ENCODE measurements around the gene HOXC12.

DNA sequence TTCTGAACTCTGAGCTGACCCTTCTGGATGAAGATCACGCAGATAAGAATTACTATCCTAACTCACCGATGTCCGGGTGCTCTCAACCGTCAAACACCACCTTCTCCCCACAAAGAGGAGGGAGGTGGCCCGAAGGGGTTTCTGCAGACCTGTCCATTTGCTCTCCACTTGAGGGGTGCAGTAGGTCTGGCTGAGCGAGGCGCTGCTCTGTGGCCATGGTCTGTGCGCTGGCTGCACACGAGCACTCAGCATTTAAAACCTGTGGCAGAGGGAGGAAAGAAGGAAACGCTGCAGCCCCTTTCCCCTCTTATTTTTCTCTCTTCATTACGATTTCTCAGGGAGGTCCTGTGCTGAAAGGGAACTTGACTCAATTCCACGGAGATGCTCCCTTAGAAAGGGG, 17.6 kb upstream of the HOXC12 start:
- TF ChIP-seq TAF1 (IDR thresholded peaks at IDR 0.05; ENCODE audit: low read depth): no peak
- no peak for TF ChIP-seq EP300 (IDR thresholded peaks at IDR 0.05; ENCODE audit: borderline replicate concordance)
- TF ChIP-seq, protein P1, sequence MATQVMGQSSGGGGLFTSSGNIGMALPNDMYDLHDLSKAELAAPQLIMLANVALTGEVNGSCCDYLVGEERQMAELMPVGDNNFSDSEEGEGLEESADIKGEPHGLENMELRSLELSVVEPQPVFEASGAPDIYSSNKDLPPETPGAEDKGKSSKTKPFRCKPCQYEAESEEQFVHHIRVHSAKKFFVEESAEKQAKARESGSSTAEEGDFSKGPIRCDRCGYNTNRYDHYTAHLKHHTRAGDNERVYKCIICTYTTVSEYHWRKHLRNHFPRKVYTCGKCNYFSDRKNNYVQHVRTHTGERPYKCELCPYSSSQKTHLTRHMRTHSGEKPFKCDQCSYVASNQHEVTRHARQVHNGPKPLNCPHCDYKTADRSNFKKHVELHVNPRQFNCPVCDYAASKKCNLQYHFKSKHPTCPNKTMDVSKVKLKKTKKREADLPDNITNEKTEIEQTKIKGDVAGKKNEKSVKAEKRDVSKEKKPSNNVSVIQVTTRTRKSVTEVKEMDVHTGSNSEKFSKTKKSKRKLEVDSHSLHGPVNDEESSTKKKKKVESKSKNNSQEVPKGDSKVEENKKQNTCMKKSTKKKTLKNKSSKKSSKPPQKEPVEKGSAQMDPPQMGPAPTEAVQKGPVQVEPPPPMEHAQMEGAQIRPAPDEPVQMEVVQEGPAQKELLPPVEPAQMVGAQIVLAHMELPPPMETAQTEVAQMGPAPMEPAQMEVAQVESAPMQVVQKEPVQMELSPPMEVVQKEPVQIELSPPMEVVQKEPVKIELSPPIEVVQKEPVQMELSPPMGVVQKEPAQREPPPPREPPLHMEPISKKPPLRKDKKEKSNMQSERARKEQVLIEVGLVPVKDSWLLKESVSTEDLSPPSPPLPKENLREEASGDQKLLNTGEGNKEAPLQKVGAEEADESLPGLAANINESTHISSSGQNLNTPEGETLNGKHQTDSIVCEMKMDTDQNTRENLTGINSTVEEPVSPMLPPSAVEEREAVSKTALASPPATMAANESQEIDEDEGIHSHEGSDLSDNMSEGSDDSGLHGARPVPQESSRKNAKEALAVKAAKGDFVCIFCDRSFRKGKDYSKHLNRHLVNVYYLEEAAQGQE (IDR thresholded peaks at IDR 0.05; ENCODE audit: low read depth): no peak
- TF ChIP-seq NFIC (IDR thresholded peaks at IDR 0.05): no peak
- TF ChIP-seq, protein P2, sequence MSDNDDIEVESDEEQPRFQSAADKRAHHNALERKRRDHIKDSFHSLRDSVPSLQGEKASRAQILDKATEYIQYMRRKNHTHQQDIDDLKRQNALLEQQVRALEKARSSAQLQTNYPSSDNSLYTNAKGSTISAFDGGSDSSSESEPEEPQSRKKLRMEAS (IDR thresholded peaks at IDR 0.05): no peak
- TF ChIP-seq, protein P3, sequence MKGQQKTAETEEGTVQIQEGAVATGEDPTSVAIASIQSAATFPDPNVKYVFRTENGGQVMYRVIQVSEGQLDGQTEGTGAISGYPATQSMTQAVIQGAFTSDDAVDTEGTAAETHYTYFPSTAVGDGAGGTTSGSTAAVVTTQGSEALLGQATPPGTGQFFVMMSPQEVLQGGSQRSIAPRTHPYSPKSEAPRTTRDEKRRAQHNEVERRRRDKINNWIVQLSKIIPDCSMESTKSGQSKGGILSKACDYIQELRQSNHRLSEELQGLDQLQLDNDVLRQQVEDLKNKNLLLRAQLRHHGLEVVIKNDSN (IDR thresholded peaks at IDR 0.05): no peak
- TF ChIP-seq RAD21 (IDR thresholded peaks at IDR 0.05; ENCODE audit: low read depth): no peak
- TF ChIP-seq YY1 (IDR thresholded peaks at IDR 0.05; ENCODE audit: low read depth): no peak
- no peak for TF ChIP-seq TCF12 (IDR thresholded peaks at IDR 0.05; ENCODE audit: low read depth)
